Common myeloid progenitor, CD34-positive (primary cell): ENCODE measurements around the gene MACROD1.

ENCODE experiments used
- CTCF ChIA-PET: fragments of 350-600 bp; sonication (Branson Sonifier 250); formaldehyde crosslinking; loops from one replicate; lab custom pipeline; 2021; ENCODE audit warnings: antibody characterized with exemption; lab: Charles Lee
- POLR2A ChIA-PET: fragments of 350-600 bp; sonication (Branson Sonifier 250); formaldehyde crosslinking; loops from one replicate; lab custom pipeline; 2021; ENCODE audit warnings: antibody characterized with exemption; lab: Charles Lee
- DNase-seq, 3 donors: peaks; one replicate each; pipeline versions ENCODE4 v3.0.0 to v3.0.0-alpha.2; 2013
- H3K27ac ChIP-seq, 2 experiments: 1 replicate in 1 of 2; 2 replicates in 1 of 2; pipeline ENCODE4 v1.7.0; 2013; ENCODE audit warnings: inconsistent platforms in 2 of 2, low read length in 2 of 2, mild to moderate bottlenecking in 2 of 2, low read depth in 1 of 2, moderate library complexity in 1 of 2; ENCODE audit not compliant: severe bottlenecking in 2 of 2, insufficient read depth in 1 of 2, poor library complexity in 1 of 2
- H3K27me3 ChIP-seq, 5 experiments: replicated peaks in 2 of 5; 1 replicate in 3 of 5; 2 replicates in 2 of 5; pipeline versions ENCODE4 v1.6.1 to v1.7.0; 2013; ENCODE audit warnings: low read length in 4 of 5, mild to moderate bottlenecking in 2 of 5, moderate library complexity in 2 of 5, inconsistent platforms in 1 of 5; ENCODE audit not compliant: insufficient read depth in 5 of 5, control insufficient read depth in 4 of 5
- H3K36me3 ChIP-seq, 4 experiments: 1 replicate in 2 of 4; 2 replicates in 2 of 4; pipeline versions ENCODE4 v1.6.1 to v1.7.0; 2013; ENCODE audit warnings: low read length in 3 of 4, control low read depth in 1 of 4, mild to moderate bottlenecking in 1 of 4; ENCODE audit not compliant: control insufficient read depth in 4 of 4, insufficient read depth in 4 of 4
- H3K4me1 ChIP-seq, 4 experiments: 1 replicate in 3 of 4; 2 replicates in 1 of 4; pipeline versions ENCODE4 v1.6.1 to v1.7.1; 2013; ENCODE audit warnings: low read length in 3 of 4, mild to moderate bottlenecking in 3 of 4, control low read depth in 1 of 4, inconsistent platforms in 1 of 4, moderate library complexity in 1 of 4; ENCODE audit not compliant: control insufficient read depth in 4 of 4, insufficient read depth in 4 of 4; ENCODE audit errors: control extremely low read depth in 1 of 4
- H3K4me3 ChIP-seq, 7 experiments: 1 replicate in 4 of 7; 2 replicates in 3 of 7; pipeline versions ENCODE4 v1.5.1 to v1.7.0; 2013; ENCODE audit warnings: mild to moderate bottlenecking in 7 of 7, low read length in 6 of 7, moderate library complexity in 6 of 7, inconsistent platforms in 2 of 7, low read depth in 2 of 7, control low read depth in 1 of 7; ENCODE audit not compliant: insufficient read depth in 4 of 7, control insufficient read depth in 1 of 7; ENCODE audit errors: extremely low read depth in 1 of 7
- H3K9me3 ChIP-seq, 5 experiments: 1 replicate in 4 of 5; 2 replicates in 1 of 5; pipeline versions ENCODE4 v1.6.1 to v1.7.1; 2013; ENCODE audit warnings: low read length in 4 of 5, mild to moderate bottlenecking in 2 of 5, inconsistent platforms in 1 of 5, low read depth in 1 of 5, moderate library complexity in 1 of 5; ENCODE audit not compliant: control insufficient read depth in 4 of 5, insufficient read depth in 2 of 5; ENCODE audit errors: control extremely low read depth in 1 of 5
- WGBS: methylation state at CpG from one replicate; pipeline ENCODE4 v1.1.5; 2013; ENCODE audit not compliant: insufficient coverage; 5-methylcytosine and 5-hydroxymethylcytosine counted together

The MACROD1 gene

DNA sequence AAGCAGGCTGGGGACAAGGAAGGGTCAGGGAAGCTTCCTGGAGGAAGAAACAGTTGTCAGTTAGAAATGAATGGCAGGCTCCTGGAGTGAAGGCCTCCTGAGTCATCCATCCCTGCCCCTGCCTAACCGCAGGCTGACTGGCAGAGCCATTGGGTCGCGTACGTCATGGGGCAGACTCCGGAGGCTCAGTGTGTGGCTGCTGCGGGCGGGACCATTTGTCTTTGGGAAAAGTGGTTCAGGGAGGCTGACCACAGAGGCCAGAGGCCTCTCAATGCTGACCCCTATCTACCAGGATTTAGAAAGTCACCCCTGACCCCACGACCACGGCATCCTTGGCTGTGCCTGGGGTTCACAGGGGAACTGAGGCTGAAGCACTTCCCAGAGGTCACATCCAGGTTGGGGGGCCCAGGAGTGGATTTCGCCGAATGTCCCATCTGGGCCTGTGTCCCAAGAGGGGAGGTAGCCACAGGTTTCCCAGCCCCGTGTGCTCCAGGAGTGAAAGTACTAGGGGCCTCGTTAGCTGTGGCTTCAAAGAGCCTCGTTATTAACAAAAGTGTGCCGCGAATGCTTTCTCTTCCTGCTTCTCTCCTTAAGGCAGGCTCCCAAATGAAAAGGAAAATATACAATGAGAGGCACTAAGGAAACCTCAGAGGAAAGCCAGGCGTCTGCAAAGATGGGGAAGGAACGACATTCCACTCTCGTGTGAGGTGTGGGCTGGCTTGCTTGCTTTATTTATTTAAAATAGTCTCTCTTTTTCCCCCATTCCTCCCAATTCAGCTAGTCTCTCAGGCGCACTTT lies 71.3 kb downstream of the MACROD1 start:
- Histone ChIP-seq H3K9me3 (no peaks in the 10 kb centered on the region), H3K4me3 (no peak overlapping the region), H3K27me3 (no peaks in the 10 kb centered on the region), H3K36me3 (no peaks in the 10 kb centered on the region), H3K27ac (no peak overlapping the region), H3K4me1 (peaks cover 3 to 31% (median 28%) of the 10 kb centered on the region in 4 experiments)
- CTCF ChIA-PET: interaction anchor here (0.6 to 1.5 kb wide), 7 partner anchors 26 to 274 kb away, joined by 3 to 5 read pairs (median 3); no protein-coding TSS in a partner anchor
- POLR2A ChIA-PET: no interaction called here
- DNase-seq: peak; percentile 16 to 58 (median 55)
- WGBS: 72% methylated on average over 12 of the region's 20 CpGs

GRCh38 chr11:64093233-64094039 lies 72.5 kb downstream of the MACROD1 start:
- 94% methylated on average over 12 of the region's 13 CpGs for WGBS
- POLR2A ChIA-PET: no interaction called here
- CTCF ChIA-PET: interaction anchor here (0.6 to 0.9 kb wide), 3 partner anchors 25 to 272 kb away, joined by 3 read pairs; no protein-coding TSS in a partner anchor
- no peak overlapping the region for H3K27ac ChIP-seq
- DNase-seq: no peak
- H3K4me1 ChIP-seq: peaks cover 3 to 39% (median 29%) of the 10 kb centered on the region in 4 experiments
- no peaks in the 10 kb centered on the region for H3K9me3 ChIP-seq
- no peak overlapping the region for H3K4me3 ChIP-seq
- H3K36me3 ChIP-seq: no peaks in the 10 kb centered on the region
- no peaks in the 10 kb centered on the region for H3K27me3 ChIP-seq

GRCh38 chr11:64092761-64093136 lies 73.2 kb downstream of the MACROD1 start:
- ChIA-PET CTCF (no interaction called here), POLR2A (no interaction called here)
- DNase-seq: no peak
- H3K27ac ChIP-seq: no peak overlapping the region
- H3K27me3 ChIP-seq: no peaks in the 10 kb centered on the region
- 93% methylated on average over 7 of the region's 8 CpGs for WGBS
- no peaks in the 10 kb centered on the region for H3K36me3 ChIP-seq
- H3K4me1 ChIP-seq: peaks cover 3 to 39% (median 29%) of the 10 kb centered on the region in 4 experiments
- no peaks in the 10 kb centered on the region for H3K9me3 ChIP-seq
- H3K4me3 ChIP-seq: no peak overlapping the region

DNA sequence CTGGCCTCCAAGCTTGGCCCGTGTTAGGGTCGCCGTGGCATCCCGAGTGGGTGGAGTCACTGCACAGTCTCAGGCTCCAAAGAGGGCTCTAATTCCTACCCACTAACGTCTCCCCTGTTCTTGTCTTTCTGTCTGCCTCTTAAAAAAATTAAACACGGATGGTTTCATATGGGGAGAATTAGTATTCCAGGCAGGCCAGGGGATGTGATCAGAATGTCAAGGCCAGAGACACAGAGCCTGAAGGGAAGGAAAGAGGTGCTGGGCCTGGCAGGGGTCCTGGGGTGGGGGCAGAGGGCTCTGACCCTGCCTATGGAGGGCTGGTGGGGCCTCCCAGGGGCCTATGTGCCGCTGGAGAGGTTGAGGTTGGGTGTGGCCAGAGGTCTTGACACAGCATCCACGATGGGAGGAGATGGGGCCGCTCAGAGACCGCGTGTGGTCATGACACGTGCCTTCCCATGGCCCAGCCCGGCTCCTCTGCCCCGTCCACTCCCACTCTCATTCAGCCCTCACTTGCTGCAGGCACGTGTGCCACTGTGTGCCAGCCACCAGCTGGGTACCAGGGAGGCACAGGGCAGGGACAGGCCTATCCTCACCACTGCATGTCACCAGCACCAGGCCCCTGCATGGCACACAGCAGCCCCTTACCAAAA lies 73.7 kb downstream of the MACROD1 start:
- Histone ChIP-seq H3K9me3 (no peaks in the 10 kb centered on the region), H3K27ac (no peak overlapping the region), H3K4me1 (peaks cover 3 to 39% (median 29%) of the 10 kb centered on the region in 4 experiments), H3K27me3 (no peaks in the 10 kb centered on the region), H3K4me3 (no peak overlapping the region), H3K36me3 (no peaks in the 10 kb centered on the region)
- WGBS: 91% methylated on average over 10 of the region's 15 CpGs
- ChIA-PET POLR2A (no interaction called here), CTCF (interaction anchor here (0.8 kb wide), 1 partner anchor 61 kb away, joined by 3 read pairs; no protein-coding TSS in a partner anchor)
- DNase-seq: no peak

DNA sequence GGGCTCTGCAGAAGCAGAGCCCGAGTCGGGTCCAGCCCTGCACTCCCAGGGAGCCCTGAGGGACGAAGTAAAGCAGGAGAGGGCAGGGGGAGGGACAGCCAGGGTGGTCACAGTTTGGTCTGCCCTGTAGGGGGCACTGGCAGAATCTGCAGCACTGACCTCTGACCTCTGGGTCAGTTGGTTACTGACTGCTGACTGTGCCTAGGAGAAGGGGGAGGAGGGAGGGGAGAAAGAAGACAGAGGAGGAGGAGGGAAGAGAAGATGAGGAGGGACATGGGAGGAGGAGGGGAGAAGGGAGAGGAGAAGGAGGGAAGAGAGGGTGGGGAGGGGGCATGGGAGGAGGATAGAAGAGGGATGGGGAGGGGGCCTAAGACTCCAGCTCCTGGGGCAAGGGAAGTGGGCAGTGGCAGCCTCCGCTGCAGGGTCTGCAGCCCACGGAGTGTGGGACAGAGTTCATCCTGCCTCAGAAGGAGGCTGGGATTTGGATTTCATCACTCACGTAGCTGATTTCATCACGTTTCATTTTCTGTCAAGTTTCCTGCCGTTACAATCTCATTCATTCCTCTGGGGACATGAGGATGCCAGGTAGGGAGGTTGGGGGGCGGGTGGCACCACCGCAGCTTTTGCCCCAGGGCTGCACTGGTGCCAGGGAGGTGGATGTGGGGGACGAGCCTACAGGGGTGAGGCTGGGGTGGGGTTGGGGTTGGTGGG lies 75.0 kb downstream of the MACROD1 start:
- Histone ChIP-seq H3K27ac (no peak overlapping the region), H3K9me3 (no peaks in the 10 kb centered on the region), H3K27me3 (no peaks in the 10 kb centered on the region), H3K4me1 (peaks cover 3 to 44% (median 27%) of the 10 kb centered on the region in 4 experiments), H3K4me3 (no peak overlapping the region), H3K36me3 (no peaks in the 10 kb centered on the region)
- WGBS: 73% methylated on average over 11 of the region's 11 CpGs
- ChIA-PET CTCF (interaction anchor here (0.8 to 1.1 kb wide), 2 partner anchors 11 to 59 kb away, joined by 3 read pairs; no protein-coding TSS in a partner anchor), POLR2A (interaction anchor here (0.5 kb wide), 1 partner anchor 150 kb away, joined by 3 read pairs; the partner anchor contains the start of gene FKBP2)
- DNase-seq: peak in 1 of 3 donors; percentile 26

- DNase-seq: no peak
- Histone ChIP-seq H3K27me3 (no peaks in the 10 kb centered on the region), H3K4me3 (no peak overlapping the region), H3K4me1 (peaks cover 3 to 41% (median 19%) of the 10 kb centered on the region in 4 experiments), H3K36me3 (no peaks in the 10 kb centered on the region), H3K27ac (no peak overlapping the region), H3K9me3 (no peaks in the 10 kb centered on the region)
- POLR2A ChIA-PET: no interaction called here
- CTCF ChIA-PET: interaction anchor here (0.9 to 1.0 kb wide), 2 partner anchors 60 to 89 kb away, joined by 3 to 4 read pairs; no protein-coding TSS in a partner anchor
- WGBS: 59% methylated on average over 17 of the region's 28 CpGs
Measured at GRCh38 chr11:64089915-64090805, 75.8 kb downstream of the MACROD1 start.
